PC-3 (cell line): ENCODE measurements around the gene PSME1.

Experiments used
- EZH2 ChIP-seq: fragments of 300-600 bp; sonication (generic); IDR thresholded peaks from one replicate; pipeline ENCODE4 v1.6.1; 2017; ENCODE audit warnings: antibody characterized with exemption, mild to moderate bottlenecking, low read length; ENCODE audit not compliant: unreplicated experiment
- EZH2phosphoT487 ChIP-seq: fragments of 300-600 bp; sonication (generic); IDR thresholded peaks from 2 replicates; pipeline ENCODE4 v1.6.1; 2018; ENCODE audit warnings: mild to moderate bottlenecking, antibody characterized with exemption, low read length, borderline replicate concordance
- TF ChIP-seq, protein P1 (sequence below): fragments of 300-600 bp; sonication (generic); conservative IDR thresholded peaks from 2 replicates; pipeline ENCODE4 v1.5.1; 2017; ENCODE audit warnings: antibody characterized with exemption, low read depth, mild to moderate bottlenecking, low read length

DNA sequence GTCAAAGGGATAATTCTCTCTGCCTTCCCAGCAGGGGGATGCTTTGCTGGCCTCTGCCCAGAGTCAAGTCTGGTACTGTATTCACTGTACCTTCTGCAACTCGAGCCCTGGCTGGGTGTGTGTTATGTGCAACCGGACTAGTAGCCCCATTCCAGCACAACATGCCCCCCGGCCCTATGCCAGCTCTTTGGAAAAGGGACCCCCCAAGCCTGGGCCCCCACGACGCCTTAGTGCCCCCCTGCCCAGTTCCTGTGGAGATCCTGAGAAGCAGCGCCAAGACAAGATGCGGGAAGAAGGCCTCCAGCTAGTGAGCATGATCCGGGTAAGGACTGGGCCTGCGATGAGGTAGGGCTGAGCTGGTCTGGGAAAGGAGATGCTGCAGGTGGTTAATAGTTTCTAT, 14.6 kb downstream of the PSME1 start:
- TF ChIP-seq, protein P1, sequence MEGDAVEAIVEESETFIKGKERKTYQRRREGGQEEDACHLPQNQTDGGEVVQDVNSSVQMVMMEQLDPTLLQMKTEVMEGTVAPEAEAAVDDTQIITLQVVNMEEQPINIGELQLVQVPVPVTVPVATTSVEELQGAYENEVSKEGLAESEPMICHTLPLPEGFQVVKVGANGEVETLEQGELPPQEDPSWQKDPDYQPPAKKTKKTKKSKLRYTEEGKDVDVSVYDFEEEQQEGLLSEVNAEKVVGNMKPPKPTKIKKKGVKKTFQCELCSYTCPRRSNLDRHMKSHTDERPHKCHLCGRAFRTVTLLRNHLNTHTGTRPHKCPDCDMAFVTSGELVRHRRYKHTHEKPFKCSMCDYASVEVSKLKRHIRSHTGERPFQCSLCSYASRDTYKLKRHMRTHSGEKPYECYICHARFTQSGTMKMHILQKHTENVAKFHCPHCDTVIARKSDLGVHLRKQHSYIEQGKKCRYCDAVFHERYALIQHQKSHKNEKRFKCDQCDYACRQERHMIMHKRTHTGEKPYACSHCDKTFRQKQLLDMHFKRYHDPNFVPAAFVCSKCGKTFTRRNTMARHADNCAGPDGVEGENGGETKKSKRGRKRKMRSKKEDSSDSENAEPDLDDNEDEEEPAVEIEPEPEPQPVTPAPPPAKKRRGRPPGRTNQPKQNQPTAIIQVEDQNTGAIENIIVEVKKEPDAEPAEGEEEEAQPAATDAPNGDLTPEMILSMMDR: no peak
- no peak for TF ChIP-seq EZH2
- TF ChIP-seq EZH2phosphoT487: no peak
